ENCODE measurements around the gene AHCY.
A peak's percentile ranks its signal among the peaks of the same experiment; 100 is the strongest.
"Not testable (repeated sequence)": the region's sequence is repeated elsewhere in the genome, so short reads cannot be mapped to it uniquely, and the experiment has no call there.

The AHCY gene

DNA sequence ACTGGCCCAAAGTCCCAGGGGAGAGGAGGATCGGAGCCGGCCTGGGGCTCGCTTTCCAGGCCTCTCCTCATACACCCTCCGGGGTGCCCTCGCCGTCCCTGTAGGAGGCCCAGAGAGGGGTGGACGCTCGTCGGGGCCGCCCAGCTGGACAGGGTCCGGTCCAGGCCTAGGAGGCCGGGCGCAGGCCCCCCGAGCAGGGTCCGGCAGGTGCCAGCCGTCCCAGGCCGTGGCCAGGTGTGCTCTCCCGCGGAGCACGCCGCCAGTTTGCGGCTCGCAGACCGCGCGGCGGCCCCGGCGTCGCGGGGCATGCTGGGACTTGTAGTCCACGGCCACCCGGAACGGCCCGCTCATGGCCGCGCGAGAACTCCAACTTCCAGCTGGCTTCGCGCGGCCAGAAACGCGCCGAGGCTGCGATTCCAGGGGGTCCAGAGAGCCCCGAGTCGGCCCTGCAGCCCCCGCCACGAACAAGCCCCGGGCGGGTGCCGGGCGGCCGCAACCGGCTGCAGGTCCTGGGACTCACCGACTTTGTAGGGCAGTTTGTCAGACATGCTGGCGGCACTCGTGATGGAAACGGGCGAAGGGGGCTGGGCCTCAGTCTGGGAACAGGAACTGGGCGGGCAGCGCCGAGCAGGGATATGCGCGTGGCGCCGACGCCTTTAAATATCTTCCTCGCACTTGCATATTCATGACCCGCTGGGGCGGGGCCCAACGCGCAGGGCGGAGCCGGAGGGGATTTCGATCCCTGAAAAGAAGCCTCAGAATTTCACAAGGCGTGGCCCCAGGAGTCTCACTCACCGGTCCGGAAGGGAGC is at the start of gene AHCY:
Gene AHCY, minus strand, starts transcription at position 633 of the 811 bp plus-strand sequence. Its CDS starts 85 bp downstream, at position 548.
- peak within 1 kb of the TSS; percentile 89 for H3K9ac ChIP-seq (ENCODE audit: low read length)
- no peaks in the 10 kb centered on the region for H3K9me3 ChIP-seq (ENCODE audit: insufficient read depth, low read length)
- 0 out of 2 replicates have a peak, but pooled peaks cover 2% of the 10 kb centered on the region for H3K27me3 ChIP-seq (ENCODE audit: low read depth, low read length)
- H4K20me1 ChIP-seq (ENCODE audit: insufficient read depth, low read length), result peaks cover 18% of the 10 kb centered on the region
- H3K79me2 ChIP-seq (ENCODE audit: low read length), result peaks cover 50% of the 10 kb centered on the region
- H2AFZ ChIP-seq (ENCODE audit: low read depth, low read length), result peak within 1 kb of the TSS; percentile 78
- peak within 1 kb of the TSS; percentile 73 for H3K27ac ChIP-seq (ENCODE audit: low read length)
- peaks cover 19% of the 10 kb centered on the region for H3K36me3 ChIP-seq (replicated peaks; ENCODE audit: low read depth, low read length)
- peak within 1 kb of the TSS; percentile 81 for H3K4me3 ChIP-seq (ENCODE audit: low read length)
- peaks cover 42% of the 10 kb centered on the region for H3K4me1 ChIP-seq (ENCODE audit: low read length)
- TF ChIP-seq CTCF (IDR thresholded peaks at IDR 0.05; ENCODE audit: low read depth, low read length) (0 out of 2 replicates have a peak, but pooled peaks have one; percentile 6), EZH2phosphoT487 (IDR thresholded peaks at IDR 0.05; ENCODE audit: low read depth) (no peak)
- peak within 1 kb of the TSS; percentile 77 for H3K4me2 ChIP-seq (ENCODE audit: low read length)

GRCh38 chr20:34350095-34350494 is 46.9 kb upstream of the AHCY start:
- Histone ChIP-seq H3K4me3 (ENCODE audit: low read length) (no peak overlapping the region), H3K27ac (ENCODE audit: low read length) (no peak overlapping the region), H2AFZ (ENCODE audit: low read depth, low read length) (no peak overlapping the region), H4K20me1 (ENCODE audit: insufficient read depth, low read length) (no peaks in the 10 kb centered on the region), H3K9ac (ENCODE audit: low read length) (no peak overlapping the region), H3K79me2 (ENCODE audit: low read length) (no peaks in the 10 kb centered on the region), H3K4me2 (ENCODE audit: low read length) (no peak overlapping the region), H3K9me3 (ENCODE audit: insufficient read depth, low read length) (no peaks in the 10 kb centered on the region), H3K27me3 (ENCODE audit: low read depth, low read length) (peaks cover 3% of the 10 kb centered on the region; the same call in 1 of the 2 replicates), H3K36me3 (replicated peaks; ENCODE audit: low read depth, low read length) (no peaks in the 10 kb centered on the region), H3K4me1 (ENCODE audit: low read length) (no peaks in the 10 kb centered on the region)
- TF ChIP-seq EZH2phosphoT487 (IDR thresholded peaks at IDR 0.05; ENCODE audit: low read depth), result no peak
- TF ChIP-seq CTCF (IDR thresholded peaks at IDR 0.05; ENCODE audit: low read depth, low read length), result no peak

DNA sequence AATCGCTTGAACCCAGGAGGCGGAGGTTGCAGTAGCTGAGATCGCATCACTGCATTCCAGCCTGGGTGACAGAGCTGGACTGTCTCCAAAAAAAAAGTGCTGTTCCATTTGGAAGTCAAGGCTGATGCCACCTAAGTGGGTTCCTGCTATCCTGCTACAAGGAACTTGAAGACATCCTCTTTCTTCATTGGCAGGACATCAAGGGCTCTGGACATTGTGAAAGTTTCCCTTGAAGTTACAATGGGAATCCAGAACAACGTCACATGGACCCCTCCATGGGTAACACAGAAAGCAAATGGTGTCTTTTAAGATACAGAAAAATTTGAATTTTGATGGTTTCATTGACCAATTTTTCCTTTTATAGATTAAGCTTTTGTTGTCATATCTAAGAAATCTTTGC is 44.4 kb upstream of the AHCY start:
- H3K4me1 ChIP-seq (ENCODE audit: low read length), result no peaks in the 10 kb centered on the region
- H3K27ac ChIP-seq (ENCODE audit: low read length), result no peak overlapping the region
- TF ChIP-seq CTCF (IDR thresholded peaks at IDR 0.05; ENCODE audit: low read depth, low read length) (no peak), EZH2phosphoT487 (IDR thresholded peaks at IDR 0.05; ENCODE audit: low read depth) (no peak)
- H3K4me3 ChIP-seq (ENCODE audit: low read length), result no peak overlapping the region
- H3K79me2 ChIP-seq (ENCODE audit: low read length), result no peaks in the 10 kb centered on the region
- H3K4me2 ChIP-seq (ENCODE audit: low read length), result no peak overlapping the region
- H3K27me3 ChIP-seq (ENCODE audit: low read depth, low read length), result peaks cover 3% of the 10 kb centered on the region; the same call in 1 of the 2 replicates
- H3K9me3 ChIP-seq (ENCODE audit: insufficient read depth, low read length), result no peaks in the 10 kb centered on the region
- H4K20me1 ChIP-seq (ENCODE audit: insufficient read depth, low read length), result no peaks in the 10 kb centered on the region
- H3K9ac ChIP-seq (ENCODE audit: low read length), result no peak overlapping the region
- no peak overlapping the region for H2AFZ ChIP-seq (ENCODE audit: low read depth, low read length)
- H3K36me3 ChIP-seq (replicated peaks; ENCODE audit: low read depth, low read length), result no peaks in the 10 kb centered on the region

GRCh38 chr20:34346533-34346865 is 43.3 kb upstream of the AHCY start:
- not testable (repeated sequence) for H3K9ac ChIP-seq (ENCODE audit: low read length); H3K4me1 ChIP-seq (ENCODE audit: low read length); H3K27me3 ChIP-seq (ENCODE audit: low read depth, low read length); H4K20me1 ChIP-seq (ENCODE audit: insufficient read depth, low read length); H3K4me2 ChIP-seq (ENCODE audit: low read length); H3K36me3 ChIP-seq (replicated peaks; ENCODE audit: low read depth, low read length); H3K79me2 ChIP-seq (ENCODE audit: low read length); H2AFZ ChIP-seq (ENCODE audit: low read depth, low read length); H3K4me3 ChIP-seq (ENCODE audit: low read length); H3K27ac ChIP-seq (ENCODE audit: low read length); H3K9me3 ChIP-seq (ENCODE audit: insufficient read depth, low read length)

GRCh38 chr20:34345839-34346532 is 42.8 kb upstream of the AHCY start:
- H3K27ac ChIP-seq (ENCODE audit: low read length); H3K9me3 ChIP-seq (ENCODE audit: insufficient read depth, low read length); H3K27me3 ChIP-seq (ENCODE audit: low read depth, low read length); H3K4me1 ChIP-seq (ENCODE audit: low read length); H3K79me2 ChIP-seq (ENCODE audit: low read length); H3K36me3 ChIP-seq (replicated peaks; ENCODE audit: low read depth, low read length); H3K4me3 ChIP-seq (ENCODE audit: low read length); H3K4me2 ChIP-seq (ENCODE audit: low read length); H3K9ac ChIP-seq (ENCODE audit: low read length); H2AFZ ChIP-seq (ENCODE audit: low read depth, low read length); H4K20me1 ChIP-seq (ENCODE audit: insufficient read depth, low read length): not testable (repeated sequence)
